Measurements from ENCODE around the gene TLE1.
"Not testable (repeated sequence)": the region's sequence is repeated elsewhere in the genome, so short reads cannot be mapped to it uniquely, and the experiment has no call there.

Gene TLE1

GRCh38 chr9:81689343-81690175, at the start of gene TLE1:
TLE1 (minus strand) TSS chr9:81689547; CDS start chr9:81688240, 1,307 bp downstream.
- no peak for TF ChIP-seq CTCF (conservative IDR thresholded peaks at IDR 0.05; ENCODE audit: low read depth, low read length)
- H3K4me3 ChIP-seq (ENCODE audit: low read depth, low read length): peak within 1 kb of the TSS; percentile 75
- DNase-seq (ENCODE audit: low read depth): peak; percentile 100

GRCh38 chr9:81737871-81738507, 48.6 kb upstream of the TLE1 start:
- H3K4me3 ChIP-seq (ENCODE audit: low read depth, low read length): no peak overlapping the region
- TF ChIP-seq CTCF (conservative IDR thresholded peaks at IDR 0.05; ENCODE audit: low read depth, low read length): no peak
- DNase-seq (ENCODE audit: low read depth): peak; percentile 79

- DNase-seq (ENCODE audit: low read depth); H3K4me3 ChIP-seq (ENCODE audit: low read depth, low read length): not testable (repeated sequence)
Measured at GRCh38 chr9:81730498-81730897, 41.2 kb upstream of the TLE1 start.

- H3K4me3 ChIP-seq (ENCODE audit: low read depth, low read length): no peak overlapping the region
- TF ChIP-seq CTCF (conservative IDR thresholded peaks at IDR 0.05; ENCODE audit: low read depth, low read length): no peak
- DNase-seq (ENCODE audit: low read depth): no peak
Measured at GRCh38 chr9:81729135-81729534, 39.8 kb upstream of the TLE1 start.

GRCh38 chr9:81724242-81724889, 35.0 kb upstream of the TLE1 start:
- DNase-seq (ENCODE audit: low read depth): peak; percentile 64
- TF ChIP-seq CTCF (conservative IDR thresholded peaks at IDR 0.05; ENCODE audit: low read depth, low read length): no peak
- no peak overlapping the region for H3K4me3 ChIP-seq (ENCODE audit: low read depth, low read length)

- no peak for TF ChIP-seq CTCF (conservative IDR thresholded peaks at IDR 0.05; ENCODE audit: low read depth, low read length)
- H3K4me3 ChIP-seq (ENCODE audit: low read depth, low read length): no peak overlapping the region
- DNase-seq (ENCODE audit: low read depth): no peak
Measured at GRCh38 chr9:81722277-81722676, 32.9 kb upstream of the TLE1 start.

GRCh38 chr9:81720450-81721086, 31.2 kb upstream of the TLE1 start:
- no peak for TF ChIP-seq CTCF (conservative IDR thresholded peaks at IDR 0.05; ENCODE audit: low read depth, low read length)
- peak; percentile 13 for DNase-seq (ENCODE audit: low read depth)
- no peak overlapping the region for H3K4me3 ChIP-seq (ENCODE audit: low read depth, low read length)
